Activated CD4-positive, alpha-beta memory T cell treated with anti-CD3 and anti-CD28 coated beads, Interleukin-2, amount 10 ng/mL, durations not matched to agents 7 days and 5 days (primary cell): ENCODE results near the gene LIMS2. TPM values are rescaled to one million over a fixed set of nuclear protein-coding genes. Genes with fewer than 3 reads are reported as not detected.

Experiments
- CTCF ChIA-PET: fragments of 350-600 bp; sonication (Branson Sonifier 250); formaldehyde crosslinking; loops from one replicate; lab custom pipeline; 2021; ENCODE audit warnings: antibody characterized with exemption, inconsistent platforms; lab: Charles Lee
- POLR2A ChIA-PET: fragments of 350-600 bp; sonication (Branson Sonifier 250); formaldehyde crosslinking; loops from one replicate; lab custom pipeline; 2021; ENCODE audit warnings: antibody characterized with exemption; lab: Charles Lee
- DNase-seq: peaks from one replicate; pipeline ENCODE4 v3.0.0-alpha.2; 2020
- H3K27ac Mint-ChIP-seq: one replicate; pipeline ENCODE4 v1.8.0; 2021; ENCODE audit warnings: mild to moderate bottlenecking, mixed read lengths
- H3K27me3 Mint-ChIP-seq: one replicate; pipeline ENCODE4 v1.8.0; 2021; ENCODE audit warnings: mixed read lengths
- H3K36me3 Mint-ChIP-seq: one replicate; pipeline ENCODE4 v1.8.0; 2021; ENCODE audit warnings: low read depth, mixed read lengths
- H3K4me1 Mint-ChIP-seq: one replicate; pipeline ENCODE4 v1.8.0; 2021; ENCODE audit warnings: mixed read lengths
- H3K4me3 Mint-ChIP-seq: one replicate; pipeline ENCODE4 v1.8.0; 2021; ENCODE audit warnings: mild to moderate bottlenecking, mixed read lengths
- H3K9me3 Mint-ChIP-seq: one replicate; pipeline ENCODE4 v1.8.0; 2021; ENCODE audit warnings: mixed read lengths
- total RNA-seq, 2 experiments: library from RNA; stranded (reverse); gene quantifications; one replicate each; pipeline ENCODE4 v1.2.3, GENCODE V29; 2021

Gene LIMS2
- total RNA-seq, 2 experiments from 2014 or later: 15.0 to 15.5 TPM

DNA sequence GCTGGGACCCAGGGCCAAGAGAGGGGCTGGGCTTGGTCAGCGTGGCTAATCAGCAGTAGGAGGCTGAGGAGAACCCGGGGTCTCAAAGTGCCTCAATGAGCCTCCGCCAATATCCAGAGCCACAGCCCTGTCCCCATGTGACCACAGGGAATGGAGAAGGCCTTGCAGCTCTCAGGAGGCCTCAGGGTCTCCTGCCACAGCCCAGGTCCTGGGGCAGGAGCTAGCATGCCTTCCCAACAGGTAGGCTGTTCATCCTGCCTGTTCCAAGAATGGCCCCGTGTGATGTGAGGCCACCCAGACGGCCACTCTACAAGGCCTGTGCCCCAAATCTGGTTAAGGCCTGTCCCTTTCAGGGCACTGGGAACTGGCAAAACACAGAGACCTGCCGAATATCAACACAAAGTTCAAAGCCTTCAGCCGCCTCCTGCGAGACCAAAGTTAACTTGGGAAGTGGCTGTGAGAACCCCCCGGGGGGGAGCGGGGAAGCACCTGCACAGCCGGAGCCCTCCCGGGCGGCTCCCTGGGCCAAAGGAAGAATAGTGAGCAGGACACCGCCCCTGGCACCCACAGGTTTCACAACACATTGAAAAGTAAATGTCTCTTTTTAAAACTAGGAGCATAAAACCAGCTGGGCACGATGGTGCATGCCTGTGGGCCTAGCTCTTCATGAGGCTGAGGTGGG lies 4.5 kb upstream of the LIMS2 start:
- CTCF ChIA-PET: no interaction called here
- H3K36me3 Mint-ChIP-seq: no peaks in the 10 kb centered on the region
- H3K27ac Mint-ChIP-seq: no peak overlapping the region
- no peak for DNase-seq
- POLR2A ChIA-PET: no interaction called here
- H3K4me1 Mint-ChIP-seq: peaks cover 5% of the 10 kb centered on the region
- no peaks in the 10 kb centered on the region for H3K9me3 Mint-ChIP-seq
- no peak overlapping the region for H3K4me3 Mint-ChIP-seq
- H3K27me3 Mint-ChIP-seq: peaks cover 40% of the 10 kb centered on the region

DNA sequence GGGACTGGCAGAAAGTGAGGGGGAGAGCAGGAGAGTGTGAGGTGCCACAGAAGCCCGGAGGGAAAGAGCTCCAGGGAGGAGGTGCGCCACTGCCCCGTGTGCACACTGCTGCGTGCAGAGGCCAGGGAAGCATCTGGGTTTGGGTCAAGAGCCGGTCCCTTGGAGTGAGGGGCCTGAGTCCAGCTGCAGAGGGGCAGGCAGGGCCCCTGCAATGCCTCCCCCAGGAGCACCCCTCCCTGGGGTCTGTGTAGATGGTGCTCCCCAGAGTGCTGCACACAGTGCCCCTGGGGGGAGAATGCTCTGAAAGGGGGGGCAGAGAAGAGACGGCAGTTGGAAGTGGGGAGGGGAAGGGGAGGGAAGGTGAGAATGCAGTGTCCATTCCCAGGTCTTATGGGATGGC lies 3.7 kb upstream of the LIMS2 start:
- ChIA-PET POLR2A (no interaction called here), CTCF (no interaction called here)
- Mint-ChIP-seq H3K9me3 (no peaks in the 10 kb centered on the region), H3K36me3 (no peaks in the 10 kb centered on the region), H3K4me1 (peaks cover 9% of the 10 kb centered on the region), H3K4me3 (no peak overlapping the region), H3K27me3 (peaks cover 46% of the 10 kb centered on the region), H3K27ac (no peak overlapping the region)
- no peak for DNase-seq

DNA sequence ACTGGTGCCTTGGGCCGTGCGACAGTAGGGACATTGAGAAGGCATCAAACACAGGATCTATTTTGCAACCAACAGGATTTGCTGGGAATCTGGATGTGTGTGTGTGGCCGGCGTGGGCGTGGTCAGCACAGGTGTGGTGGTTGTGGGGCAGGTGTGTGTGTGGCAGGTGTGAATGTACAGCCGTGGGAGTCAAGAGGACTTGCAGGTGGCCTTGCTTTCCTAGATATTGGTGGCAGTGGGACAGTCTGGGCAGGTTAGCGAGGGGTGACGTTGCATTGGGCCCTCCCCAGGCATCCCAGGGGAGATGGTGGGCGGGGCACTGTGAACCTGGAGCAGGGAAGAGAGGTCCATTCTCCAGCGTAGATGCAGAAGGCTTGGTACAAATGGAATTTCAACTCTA lies 3.2 kb upstream of the LIMS2 start:
- Mint-ChIP-seq H3K27me3 (peaks cover 51% of the 10 kb centered on the region), H3K36me3 (no peaks in the 10 kb centered on the region), H3K4me3 (no peak overlapping the region), H3K27ac (no peak overlapping the region), H3K9me3 (no peaks in the 10 kb centered on the region), H3K4me1 (peaks cover 9% of the 10 kb centered on the region)
- DNase-seq: no peak
- ChIA-PET POLR2A (no interaction called here), CTCF (no interaction called here)

DNA sequence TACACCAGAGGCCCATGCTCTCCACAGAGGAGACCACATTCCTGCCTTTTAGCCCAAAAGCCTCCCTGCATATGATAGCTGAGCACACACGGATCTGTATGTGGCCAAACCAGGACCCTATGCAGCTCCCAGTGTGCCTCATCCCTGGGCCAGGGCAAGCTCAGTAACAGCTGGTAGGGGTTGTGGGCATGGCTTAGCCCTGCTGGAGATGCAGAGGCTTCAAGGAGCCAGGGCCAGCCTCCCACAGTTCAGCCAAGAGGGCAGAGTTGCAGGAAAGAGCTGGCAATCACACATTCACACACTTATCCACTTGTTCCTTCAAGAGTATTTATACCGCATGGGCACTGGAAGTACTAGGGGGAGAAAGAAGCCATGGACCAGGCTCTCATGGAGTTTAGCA lies 1.6 kb upstream of the LIMS2 start:
- no peak for DNase-seq
- Mint-ChIP-seq H3K9me3 (no peaks in the 10 kb centered on the region), H3K27me3 (peaks cover 66% of the 10 kb centered on the region), H3K4me1 (peaks cover 9% of the 10 kb centered on the region), H3K36me3 (no peaks in the 10 kb centered on the region), H3K4me3 (no peak overlapping the region), H3K27ac (no peak overlapping the region)
- CTCF ChIA-PET: interaction anchor here (1.1 kb wide), 1 partner anchor 86 kb away, joined by 3 read pairs; no protein-coding TSS in a partner anchor
- POLR2A ChIA-PET: no interaction called here

DNA sequence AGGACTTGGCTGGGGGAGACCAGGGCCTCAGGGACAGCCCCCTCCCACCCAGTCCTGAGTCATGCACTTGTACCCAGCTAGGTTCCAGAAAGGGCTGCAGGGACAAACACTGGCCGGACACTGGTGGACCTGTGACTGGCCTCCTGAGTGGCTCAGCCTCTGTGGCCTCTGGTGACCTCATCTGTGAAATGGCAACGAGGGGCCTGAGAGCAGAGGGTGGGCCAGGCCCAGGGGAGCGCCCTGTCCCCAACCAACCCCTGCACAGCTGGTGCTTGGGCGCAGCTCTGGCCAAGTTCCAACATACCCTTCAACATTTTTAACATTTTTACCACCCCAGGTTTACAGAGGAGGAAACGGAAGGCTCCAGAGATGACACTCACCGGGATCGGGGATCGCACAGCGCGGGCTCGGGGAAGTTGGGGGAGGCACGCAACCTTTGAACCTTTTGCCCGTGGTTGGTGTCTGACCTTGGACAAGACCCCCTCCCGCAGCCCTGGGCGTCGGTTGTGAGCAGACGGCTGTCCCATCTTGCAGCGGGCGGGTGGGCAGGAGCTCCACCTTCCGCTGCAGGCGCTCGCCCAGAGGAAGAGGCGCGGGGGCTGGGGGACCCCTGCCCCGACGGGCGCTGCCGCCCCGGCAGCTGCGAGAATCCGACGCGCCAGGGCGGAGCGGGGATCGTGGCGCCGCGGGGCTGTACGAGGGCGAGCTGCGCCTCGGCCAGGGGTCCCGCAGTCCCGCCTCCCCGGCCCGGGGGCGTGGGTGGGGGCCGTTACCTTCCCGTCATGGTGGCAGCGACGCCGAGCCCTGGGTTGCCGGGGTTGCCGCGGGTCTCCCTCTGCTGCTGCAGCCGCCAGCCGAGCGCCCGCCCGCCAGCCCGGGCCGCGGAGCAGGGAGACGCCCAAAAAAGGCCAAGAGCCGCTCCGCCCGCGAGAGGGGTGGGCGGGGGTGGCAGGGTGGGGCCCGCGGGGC lies 805 bp downstream of the LIMS2 start:
- no peaks in the 10 kb centered on the region for H3K36me3 Mint-ChIP-seq
- no peak overlapping the region for H3K27ac Mint-ChIP-seq
- H3K9me3 Mint-ChIP-seq: no peaks in the 10 kb centered on the region
- ChIA-PET CTCF (no interaction called here), POLR2A (no interaction called here)
- H3K4me1 Mint-ChIP-seq: peaks cover 9% of the 10 kb centered on the region
- DNase-seq: no peak
- H3K4me3 Mint-ChIP-seq: peak overlapping the region; percentile 37
- peaks cover 70% of the 10 kb centered on the region for H3K27me3 Mint-ChIP-seq

DNA sequence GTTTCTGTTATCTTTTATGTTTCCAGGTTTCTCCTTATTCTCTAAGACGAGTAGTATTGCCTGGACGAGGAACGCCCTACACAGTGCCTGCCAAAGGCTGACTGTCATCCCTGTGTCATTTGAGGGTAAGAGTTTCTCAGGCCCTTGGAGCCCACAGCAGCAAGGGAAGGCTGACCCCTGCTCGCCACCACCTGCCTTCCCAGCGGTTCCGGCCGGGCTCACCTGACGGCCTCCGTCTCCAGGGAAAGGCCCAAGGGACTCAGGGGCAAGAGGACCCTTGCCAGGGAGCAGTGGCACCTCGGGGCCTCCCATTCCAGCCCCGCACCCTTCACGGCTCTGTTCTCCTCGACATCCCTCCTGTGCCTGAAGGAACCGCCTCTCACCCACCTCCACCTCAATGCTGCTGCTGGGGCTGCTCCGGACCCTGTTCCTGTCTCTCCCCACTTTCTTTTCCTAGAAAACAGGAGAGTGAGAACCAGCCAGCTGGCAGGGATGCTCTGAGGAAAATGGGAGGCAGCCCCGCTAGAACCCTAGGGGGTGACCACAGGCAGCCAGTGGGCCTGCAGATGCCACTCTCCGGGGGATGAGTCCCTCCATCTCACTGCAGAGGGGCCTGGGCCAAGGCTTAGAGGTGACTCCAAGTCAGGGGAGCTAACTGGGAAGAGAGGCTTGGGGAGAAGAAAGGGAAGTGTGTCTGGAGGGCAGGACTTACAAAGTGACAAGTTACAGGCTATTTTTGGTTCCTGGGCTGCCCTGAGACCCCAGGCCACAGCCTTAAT lies 1.9 kb downstream of the LIMS2 start:
- Mint-ChIP-seq H3K4me3 (no peak overlapping the region), H3K4me1 (peaks cover 9% of the 10 kb centered on the region), H3K9me3 (no peaks in the 10 kb centered on the region), H3K36me3 (no peaks in the 10 kb centered on the region), H3K27ac (no peak overlapping the region), H3K27me3 (peaks cover 72% of the 10 kb centered on the region)
- ChIA-PET POLR2A (no interaction called here), CTCF (no interaction called here)
- DNase-seq: no peak

DNA sequence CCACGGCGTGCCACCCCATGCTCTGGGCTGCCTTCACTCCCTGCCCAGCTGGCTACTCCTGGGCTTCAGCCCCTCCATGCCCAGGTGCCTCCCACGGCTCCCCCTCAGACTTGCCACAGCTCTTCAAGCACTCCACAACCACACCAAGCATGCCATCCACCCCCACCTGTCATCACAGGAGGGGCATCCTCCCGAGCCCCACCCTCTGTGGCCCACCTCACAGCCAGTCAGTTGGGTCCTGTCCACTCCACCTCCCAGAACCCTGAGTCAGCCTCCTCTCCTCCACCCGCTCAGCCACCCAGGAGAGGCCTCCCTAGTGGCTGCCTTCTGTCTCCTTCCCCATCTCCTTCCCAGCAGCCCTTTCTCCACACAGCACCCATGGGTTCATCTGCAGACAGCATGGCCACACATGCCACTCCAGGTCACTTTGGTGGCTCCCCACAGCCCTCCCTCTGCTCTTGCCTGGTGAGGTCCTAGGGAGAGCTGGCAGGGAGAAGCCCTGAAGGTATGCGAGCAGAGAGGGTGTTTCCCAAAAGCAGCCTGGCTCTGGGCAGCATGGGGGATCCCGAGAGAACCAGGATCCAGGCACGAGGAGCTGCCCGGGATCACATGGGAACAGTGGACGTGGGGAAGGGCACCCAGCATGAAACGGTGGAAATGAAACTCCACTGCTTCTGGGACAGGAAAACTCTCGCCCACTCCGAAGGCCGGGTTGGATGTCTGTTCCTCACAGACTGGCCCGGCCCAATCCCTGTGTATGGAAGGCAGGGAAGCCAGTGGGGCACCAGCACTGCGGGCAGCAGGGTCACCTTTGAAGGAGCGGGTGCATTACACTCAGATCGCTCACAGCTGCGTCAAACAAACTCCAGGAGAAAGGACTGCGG lies 2.7 kb downstream of the LIMS2 start:
- peaks cover 64% of the 10 kb centered on the region for H3K27me3 Mint-ChIP-seq
- no peaks in the 10 kb centered on the region for H3K36me3 Mint-ChIP-seq
- no peak for DNase-seq
- H3K4me1 Mint-ChIP-seq: peaks cover 9% of the 10 kb centered on the region
- POLR2A ChIA-PET: no interaction called here
- CTCF ChIA-PET: interaction anchor here (0.5 kb wide), 1 partner anchor 111 kb away, joined by 3 read pairs; no protein-coding TSS in a partner anchor
- H3K9me3 Mint-ChIP-seq: no peaks in the 10 kb centered on the region
- no peak overlapping the region for H3K27ac Mint-ChIP-seq
- H3K4me3 Mint-ChIP-seq: no peak overlapping the region

DNA sequence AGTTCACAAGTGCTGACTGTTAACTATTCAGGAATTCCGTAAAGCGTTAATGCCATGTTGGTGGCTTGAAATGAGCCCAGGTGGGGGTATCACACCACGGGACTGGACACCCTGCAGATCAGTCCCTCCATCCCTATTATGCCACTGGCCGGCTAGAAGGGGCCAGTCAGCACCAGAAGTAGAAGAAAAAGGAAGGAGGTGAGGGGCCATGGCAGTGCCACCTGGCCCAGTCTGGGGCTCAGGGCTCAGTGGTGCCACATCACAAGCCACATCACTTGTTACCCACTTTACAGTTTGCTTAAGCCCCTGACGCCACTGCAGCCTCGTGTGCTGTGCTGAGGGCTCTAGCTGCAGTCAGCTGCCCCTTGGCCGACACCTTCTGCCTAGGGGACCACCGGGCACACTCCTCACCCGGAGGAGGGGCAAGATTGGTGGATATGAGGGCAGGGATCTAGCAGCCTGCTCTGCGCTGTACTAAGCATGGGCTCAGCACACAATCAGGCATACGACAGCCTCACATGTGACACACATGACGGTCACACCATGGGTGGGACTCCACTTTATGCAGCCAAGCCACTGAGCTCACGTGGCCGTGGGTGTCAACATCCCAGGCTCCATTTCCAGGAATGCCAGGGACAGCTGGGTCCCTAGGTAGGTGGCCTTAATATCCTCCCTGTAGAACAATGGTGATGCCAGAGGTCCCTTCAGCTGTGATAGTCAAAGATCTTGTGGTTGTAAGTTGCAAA lies 3.6 kb downstream of the LIMS2 start:
- H3K36me3 Mint-ChIP-seq: no peaks in the 10 kb centered on the region
- CTCF ChIA-PET: interaction anchor here (0.5 kb wide), 1 partner anchor 111 kb away, joined by 3 read pairs; no protein-coding TSS in a partner anchor
- peaks cover 62% of the 10 kb centered on the region for H3K27me3 Mint-ChIP-seq

DNA sequence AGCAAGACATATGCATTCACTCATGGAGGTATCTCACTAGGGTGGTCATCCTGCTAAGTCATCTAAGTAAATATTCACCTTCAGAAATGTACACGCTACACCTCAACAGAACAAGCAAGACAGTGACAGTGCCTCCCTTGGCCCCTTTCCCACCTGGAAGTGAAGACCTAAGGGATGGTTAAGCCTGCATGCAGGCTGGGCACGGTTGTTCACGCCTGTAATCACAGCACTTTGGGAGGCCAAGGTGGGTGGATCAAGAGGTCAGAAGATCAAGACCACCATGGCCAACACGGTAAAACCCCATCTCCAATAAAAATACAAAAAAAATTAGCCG lies 4.4 kb downstream of the LIMS2 start:
- no peaks in the 10 kb centered on the region for H3K36me3 Mint-ChIP-seq
- ChIA-PET CTCF (interaction anchor here (0.6 kb wide), 1 partner anchor 332 kb away, joined by 3 read pairs; no protein-coding TSS in a partner anchor), POLR2A (no interaction called here)
- peaks cover 63% of the 10 kb centered on the region for H3K27me3 Mint-ChIP-seq
- H3K4me1 Mint-ChIP-seq: peaks cover 7% of the 10 kb centered on the region
- DNase-seq: no peak
- H3K27ac Mint-ChIP-seq: no peak overlapping the region
- no peak overlapping the region for H3K4me3 Mint-ChIP-seq
- H3K9me3 Mint-ChIP-seq: no peaks in the 10 kb centered on the region

More for the DNA sequence above, 3.6 kb downstream of the LIMS2 start:
- Mint-ChIP-seq H3K27ac (no peak overlapping the region), H3K4me1 (peaks cover 9% of the 10 kb centered on the region), H3K4me3 (no peak overlapping the region), H3K9me3 (no peaks in the 10 kb centered on the region)
- no peak for DNase-seq
- POLR2A ChIA-PET: no interaction called here

DNA sequence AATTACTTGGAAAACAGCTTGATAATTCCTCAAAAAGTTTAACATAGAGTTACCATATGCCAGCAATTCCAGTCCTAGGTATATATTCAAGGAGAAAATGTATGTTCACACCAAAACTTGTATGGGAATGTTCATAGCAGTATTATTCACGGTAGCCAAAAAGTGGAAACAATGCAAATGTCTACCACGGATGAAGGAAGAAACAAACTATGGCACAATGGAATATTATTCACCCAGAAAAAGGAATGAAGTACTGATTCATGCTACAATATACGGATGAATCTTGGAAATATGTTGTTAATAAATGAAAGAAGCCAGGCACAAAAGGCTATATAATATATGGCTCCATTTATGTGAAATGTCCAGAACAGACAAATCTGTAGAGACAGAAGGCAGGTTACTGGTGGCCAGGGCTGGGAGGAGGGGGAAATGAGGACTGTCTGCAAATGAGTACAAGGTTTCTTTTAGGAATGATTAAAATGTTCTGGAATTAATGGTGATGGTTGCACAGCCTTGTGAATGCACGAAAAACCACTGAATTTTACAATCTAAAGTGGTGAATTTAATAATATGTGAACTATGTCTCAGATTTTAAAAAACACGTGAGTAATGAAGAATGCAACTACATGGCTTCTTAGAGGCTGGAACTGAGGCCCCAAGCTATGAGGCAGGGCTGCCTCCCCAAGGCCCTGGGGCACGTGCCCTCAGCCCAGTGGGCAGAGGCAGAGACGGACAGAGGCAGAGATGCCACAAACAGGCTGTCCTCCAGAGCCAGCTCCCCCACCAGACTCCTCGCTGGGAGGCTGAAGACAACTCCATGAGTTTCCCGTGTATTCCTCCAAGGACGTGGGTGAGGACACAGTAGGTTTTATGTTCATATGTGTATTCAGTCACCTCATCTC lies 5.0 kb downstream of the LIMS2 start:
- ChIA-PET CTCF (interaction anchor here (0.6 kb wide), 1 partner anchor 333 kb away, joined by 3 read pairs; no protein-coding TSS in a partner anchor), POLR2A (no interaction called here)
- Mint-ChIP-seq H3K36me3 (no peaks in the 10 kb centered on the region), H3K9me3 (no peaks in the 10 kb centered on the region), H3K27ac (no peak overlapping the region), H3K27me3 (peaks cover 66% of the 10 kb centered on the region), H3K4me1 (peaks cover 4% of the 10 kb centered on the region), H3K4me3 (no peak overlapping the region)
- no peak for DNase-seq

DNA sequence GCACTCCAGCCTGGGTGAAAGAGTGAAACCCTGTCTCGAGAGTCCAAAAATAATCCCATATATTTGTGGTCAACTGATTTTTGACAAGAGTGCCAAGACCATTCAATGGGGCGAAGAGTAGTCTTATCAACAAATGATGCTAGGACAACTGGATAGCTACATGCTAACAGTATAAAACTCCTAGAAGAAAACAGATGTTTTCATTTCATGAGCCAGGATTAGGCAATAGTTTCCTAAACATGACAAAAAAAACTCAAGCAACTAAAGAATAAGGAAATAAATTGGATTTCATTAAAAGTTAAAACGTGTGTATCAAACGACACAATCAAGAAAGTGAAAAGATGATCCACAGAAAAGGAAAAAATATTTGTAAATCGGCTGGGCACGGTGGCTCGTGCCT lies 6.3 kb downstream of the LIMS2 start:
- H3K9me3 Mint-ChIP-seq: no peaks in the 10 kb centered on the region
- no peaks in the 10 kb centered on the region for H3K4me1 Mint-ChIP-seq
- ChIA-PET CTCF (no interaction called here), POLR2A (no interaction called here)
- no peak overlapping the region for H3K27ac Mint-ChIP-seq
- no peak overlapping the region for H3K4me3 Mint-ChIP-seq
- no peak for DNase-seq
- no peaks in the 10 kb centered on the region for H3K36me3 Mint-ChIP-seq
- peaks cover 70% of the 10 kb centered on the region for H3K27me3 Mint-ChIP-seq
